HG02763 (cell line): ENCODE measurements around the gene TRAPPC5.

Experiments
- ATAC-seq: cut with Tn5 transposase; IDR thresholded peaks from one replicate; pipeline ENCODE4 v1.9.1; 2021; ENCODE audit warnings: mild to moderate bottlenecking, moderate library complexity; ENCODE audit not compliant: unreplicated experiment

Gene TRAPPC5

GRCh38 chr19:7674010-7675005, 6.3 kb upstream of the TRAPPC5 start:
- no peak for ATAC-seq

GRCh38 chr19:7676376-7676775, 4.3 kb upstream of the TRAPPC5 start:
- no peak for ATAC-seq

- no peak for ATAC-seq
Measured at GRCh38 chr19:7676854-7677253, 3.8 kb upstream of the TRAPPC5 start, which contains the start of gene MCEMP1. Gene MCEMP1, plus strand, starts transcription at chr19:7677090. Its CDS starts 31 bp downstream, at chr19:7677121.

GRCh38 chr19:7677669-7678311, 2.8 kb upstream of the TRAPPC5 start:
- no peak for ATAC-seq

GRCh38 chr19:7678971-7679751, 1.5 kb upstream of the TRAPPC5 start:
- ATAC-seq = no peak

- ATAC-seq = no peak
Measured at GRCh38 chr19:7679771-7680605, 645 bp upstream of the TRAPPC5 start.

DNA sequence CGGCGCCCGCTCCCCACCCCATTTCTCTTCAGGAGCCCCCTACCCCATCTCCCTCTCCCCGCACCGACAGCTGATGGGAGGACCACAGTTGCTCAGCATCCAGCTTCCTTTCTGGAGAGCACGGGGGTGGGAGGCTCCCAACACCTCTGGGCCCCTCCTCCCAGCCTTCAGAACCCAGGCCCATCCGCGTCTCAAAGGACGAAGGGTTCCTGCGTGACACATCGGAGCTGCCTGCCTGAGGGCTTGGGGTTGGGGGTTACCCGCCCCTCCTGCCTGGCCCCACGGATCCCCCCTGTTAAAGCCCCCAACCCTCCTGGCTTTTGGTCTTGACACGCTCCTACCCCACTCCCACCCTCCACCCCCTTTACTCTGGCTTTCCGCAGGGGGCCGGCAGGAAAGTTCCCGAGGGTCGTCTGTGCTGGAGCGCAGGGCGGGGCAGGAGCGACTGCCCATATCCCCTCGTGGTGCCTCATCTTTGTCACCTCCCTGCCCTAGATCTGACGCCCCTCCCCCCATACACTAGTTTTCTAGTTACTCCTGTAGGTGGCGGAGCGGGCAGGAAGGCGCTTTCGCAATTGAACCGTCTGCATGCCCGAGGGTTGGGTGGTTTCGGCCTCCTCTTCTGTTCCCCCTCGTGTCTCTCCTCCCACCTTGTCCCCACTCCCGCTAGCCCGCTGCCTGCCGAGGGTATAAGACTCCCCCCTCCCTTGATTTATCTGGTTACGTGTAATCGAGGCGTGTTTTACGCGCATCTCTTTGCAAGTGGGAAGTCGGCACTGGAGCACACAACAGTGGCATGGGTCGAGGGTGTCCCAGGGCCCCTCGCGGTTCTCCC, 924 bp downstream of the TRAPPC5 start:
- ATAC-seq = no peak

DNA sequence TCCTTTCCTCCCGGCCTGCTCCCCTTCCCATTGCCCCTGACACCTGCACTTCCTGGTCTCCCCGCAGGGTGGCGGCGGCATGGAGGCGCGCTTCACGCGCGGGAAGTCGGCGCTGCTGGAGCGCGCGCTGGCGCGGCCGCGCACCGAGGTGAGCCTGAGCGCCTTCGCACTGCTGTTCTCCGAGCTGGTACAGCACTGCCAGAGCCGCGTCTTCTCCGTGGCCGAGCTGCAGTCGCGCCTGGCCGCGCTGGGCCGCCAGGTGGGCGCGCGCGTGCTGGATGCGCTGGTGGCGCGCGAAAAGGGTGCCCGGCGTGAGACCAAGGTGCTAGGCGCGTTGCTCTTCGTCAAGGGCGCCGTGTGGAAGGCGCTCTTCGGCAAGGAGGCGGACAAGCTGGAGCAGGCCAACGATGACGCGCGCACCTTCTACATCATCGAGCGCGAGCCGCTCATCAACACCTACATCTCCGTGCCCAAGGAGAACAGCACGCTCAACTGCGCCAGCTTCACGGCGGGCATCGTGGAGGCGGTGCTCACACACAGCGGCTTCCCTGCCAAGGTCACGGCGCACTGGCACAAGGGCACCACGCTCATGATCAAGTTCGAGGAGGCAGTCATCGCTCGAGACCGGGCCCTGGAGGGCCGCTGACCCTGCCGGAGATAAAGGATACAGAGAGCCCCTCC, 1.7 kb downstream of the TRAPPC5 start:
- no peak for ATAC-seq

DNA sequence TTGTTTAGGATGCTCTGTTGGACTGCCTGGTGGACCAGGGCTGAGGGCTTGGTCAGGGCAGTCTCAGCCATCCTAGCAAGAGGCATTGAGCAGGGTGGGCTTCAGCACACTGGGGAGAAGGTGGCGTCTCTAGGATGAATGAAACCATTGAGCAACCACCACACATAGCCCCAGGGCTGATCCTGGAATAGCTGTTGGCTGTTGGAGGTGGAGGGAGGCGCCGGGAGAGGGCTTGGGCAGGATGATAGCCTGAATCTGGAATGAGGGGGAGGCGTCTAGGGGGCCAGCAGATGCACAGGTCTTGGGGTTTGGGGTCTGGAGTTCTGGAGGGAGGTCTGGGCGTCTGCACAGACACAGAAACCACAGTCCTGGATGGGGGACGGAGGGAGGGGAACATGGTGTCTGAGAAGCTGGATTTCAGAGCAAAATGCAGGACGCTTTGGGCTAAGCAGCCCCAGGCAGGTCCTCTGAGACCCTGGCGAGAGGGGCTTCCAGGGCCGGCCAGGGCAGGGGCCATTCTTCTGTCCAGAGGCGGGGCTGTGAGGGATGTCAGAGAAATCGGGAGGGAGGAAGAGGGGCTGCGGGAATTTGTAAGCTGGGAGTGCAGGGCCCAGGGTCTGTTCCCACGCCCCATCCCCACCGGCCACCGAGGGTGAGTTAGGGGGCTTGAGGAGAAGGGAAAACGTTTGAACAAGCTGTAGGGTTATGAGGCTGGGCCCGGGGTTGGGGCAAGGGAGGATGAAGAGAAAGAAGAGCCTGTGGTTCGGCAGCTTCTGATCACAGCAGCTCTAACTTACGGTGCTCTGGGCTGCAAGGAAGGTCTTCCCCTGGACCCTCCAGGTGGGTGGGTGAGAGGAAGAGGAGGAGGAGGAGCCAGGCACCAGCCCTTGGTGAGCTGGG, 5.2 kb downstream of the TRAPPC5 start:
- no peak for ATAC-seq

DNA sequence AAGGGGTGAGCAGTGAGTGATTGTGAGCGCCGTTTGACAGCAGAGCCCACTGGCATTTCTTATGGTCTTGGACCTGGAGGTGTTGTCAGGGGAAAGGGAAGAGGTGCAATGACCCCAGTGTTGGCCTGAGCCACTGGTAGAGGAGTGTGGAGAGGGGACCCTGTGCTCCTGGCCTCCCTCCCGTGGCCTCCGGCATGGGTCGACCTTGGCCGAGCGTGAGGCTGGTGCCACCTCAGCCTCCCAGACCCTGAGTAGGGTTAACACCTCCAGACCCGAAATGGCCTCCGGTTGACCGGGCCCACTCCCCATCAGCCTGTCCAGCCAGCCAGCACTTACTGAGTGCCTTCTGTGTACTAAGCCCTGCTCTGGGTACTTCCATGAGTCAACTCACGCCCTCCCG, 6.5 kb downstream of the TRAPPC5 start:
- ATAC-seq = no peak

DNA sequence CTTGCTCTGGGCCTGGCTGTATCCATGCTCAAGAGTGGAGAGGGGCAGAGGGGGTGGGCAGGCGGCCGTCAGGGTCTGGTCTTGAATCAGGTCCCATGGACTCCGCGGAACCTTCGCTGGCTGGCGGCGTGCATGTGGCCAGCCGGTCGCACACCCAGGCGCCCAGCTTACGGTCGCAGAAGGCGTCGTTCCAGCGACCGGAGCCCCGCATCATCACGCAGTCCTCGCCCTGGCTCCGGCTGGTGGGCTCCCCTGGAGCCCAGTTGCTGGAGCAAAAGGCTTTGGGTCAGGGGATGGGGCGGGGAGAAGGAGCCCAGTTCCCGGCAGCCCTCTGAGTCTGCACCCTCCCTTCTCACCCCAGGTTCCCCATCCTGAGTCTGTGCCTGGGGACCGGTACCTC, 8.5 kb downstream of the TRAPPC5 start:
- ATAC-seq = no peak

DNA sequence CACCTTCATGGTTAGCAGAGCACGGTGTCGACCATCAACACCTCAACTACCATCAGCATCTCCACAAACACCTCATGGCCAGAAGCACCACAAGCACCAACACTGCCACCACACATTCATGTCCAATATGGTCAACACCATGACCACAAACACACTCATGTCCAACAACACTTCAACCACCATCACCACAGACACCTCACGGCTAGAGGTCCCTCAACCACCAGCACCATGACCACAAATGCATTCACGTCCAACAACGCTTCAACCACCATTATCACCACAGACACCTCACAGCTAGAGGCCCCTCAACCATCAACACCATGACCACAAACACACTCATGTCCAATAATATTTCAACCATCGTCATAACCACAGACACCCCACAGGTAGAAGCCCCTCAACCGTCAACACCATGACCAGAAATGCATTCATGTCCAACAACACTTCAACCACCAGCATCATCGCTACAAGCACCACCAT, 10.2 kb downstream of the TRAPPC5 start:
- no peak for ATAC-seq

DNA sequence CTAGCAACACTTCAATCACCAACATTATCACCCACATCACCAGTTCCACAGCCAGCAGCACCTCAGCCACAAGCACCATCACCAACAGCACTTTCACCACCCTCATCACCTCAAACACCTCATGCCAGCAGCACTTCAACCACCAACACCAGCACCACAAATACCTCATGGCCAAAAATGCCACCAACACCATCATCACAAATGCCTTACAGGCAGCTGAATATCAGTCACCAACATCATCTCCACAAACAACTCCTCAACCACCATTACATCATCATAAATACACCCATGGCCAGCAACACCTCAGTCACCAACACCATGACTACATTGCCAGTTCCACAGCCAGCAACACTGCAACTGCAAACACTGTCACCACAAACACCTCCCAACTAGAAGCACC, 10.9 kb downstream of the TRAPPC5 start:
- no peak for ATAC-seq

DNA sequence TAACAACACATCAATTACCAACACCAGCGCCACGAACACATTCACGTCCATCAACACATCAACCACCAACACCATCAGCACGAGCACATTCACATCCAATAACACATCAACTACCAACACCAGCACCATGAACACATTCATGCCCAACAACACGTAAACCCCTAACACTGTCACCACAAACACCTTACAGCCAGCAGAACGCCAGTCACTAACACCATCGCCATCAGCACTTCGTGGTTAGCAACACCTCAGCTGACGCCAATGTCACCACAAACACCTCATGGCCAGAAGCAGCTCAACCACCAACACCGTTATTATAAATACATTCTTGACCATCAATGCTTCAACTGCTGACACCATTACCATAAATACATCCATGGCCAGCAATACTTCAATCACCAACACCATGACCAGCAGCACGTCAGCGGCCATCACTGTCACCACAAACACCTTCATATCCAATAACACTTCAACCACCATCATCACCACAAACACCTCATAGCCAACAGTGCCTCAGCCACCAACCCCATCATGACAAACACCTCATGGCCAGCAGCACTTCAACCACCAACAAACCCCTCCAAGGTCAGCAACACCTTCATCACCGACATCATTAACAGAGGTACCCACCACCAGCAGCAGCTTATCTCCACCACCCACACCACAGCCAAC, 11.9 kb downstream of the TRAPPC5 start:
- ATAC-seq = no peak

DNA sequence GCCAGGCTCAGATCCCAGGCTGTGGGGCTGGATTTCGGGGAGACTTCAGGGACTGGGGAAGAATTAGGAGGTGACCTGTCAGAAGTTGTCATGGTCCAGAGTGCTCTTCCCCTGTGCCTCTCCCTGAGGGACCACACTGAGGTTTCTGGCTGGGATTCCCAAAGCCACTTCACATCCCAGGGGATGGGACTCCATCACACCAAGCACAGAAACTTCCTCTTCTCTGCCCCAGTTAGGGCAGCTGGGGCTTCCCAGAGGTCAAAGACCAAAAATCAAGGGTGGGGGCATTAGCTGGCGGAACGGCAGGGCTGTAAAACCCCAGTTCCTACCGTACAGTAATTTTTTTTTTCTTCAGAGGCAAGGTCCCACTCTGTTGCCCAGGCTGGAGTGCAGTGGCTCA, 13.9 kb downstream of the TRAPPC5 start:
- no peak for ATAC-seq

DNA sequence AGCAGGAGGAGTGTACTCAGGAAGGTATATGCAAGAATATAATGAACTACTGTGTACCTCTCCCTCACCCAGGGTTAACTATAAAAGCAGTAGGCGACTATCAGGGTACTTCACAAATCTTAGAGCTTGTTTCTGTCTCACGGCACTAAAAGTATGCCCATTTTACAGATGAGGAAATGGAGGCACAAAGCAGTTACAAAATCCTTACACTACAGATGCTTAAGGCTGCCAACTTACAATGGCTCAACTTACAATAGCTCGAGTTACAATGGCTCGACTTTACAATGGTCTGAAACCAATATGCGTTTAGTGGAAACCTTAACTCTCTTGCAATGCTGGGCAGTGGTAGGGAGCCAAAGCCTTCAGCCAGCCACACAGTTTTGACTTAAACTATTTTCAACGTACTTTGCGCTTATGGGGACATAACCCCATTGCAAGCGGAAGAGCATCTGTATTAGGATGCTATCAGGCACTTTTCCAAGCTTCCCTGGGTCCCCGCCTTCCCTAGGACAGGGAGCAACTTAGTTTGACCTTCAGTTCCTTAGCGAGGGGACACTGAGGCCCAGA, 17.2 kb downstream of the TRAPPC5 start:
- no peak for ATAC-seq

DNA sequence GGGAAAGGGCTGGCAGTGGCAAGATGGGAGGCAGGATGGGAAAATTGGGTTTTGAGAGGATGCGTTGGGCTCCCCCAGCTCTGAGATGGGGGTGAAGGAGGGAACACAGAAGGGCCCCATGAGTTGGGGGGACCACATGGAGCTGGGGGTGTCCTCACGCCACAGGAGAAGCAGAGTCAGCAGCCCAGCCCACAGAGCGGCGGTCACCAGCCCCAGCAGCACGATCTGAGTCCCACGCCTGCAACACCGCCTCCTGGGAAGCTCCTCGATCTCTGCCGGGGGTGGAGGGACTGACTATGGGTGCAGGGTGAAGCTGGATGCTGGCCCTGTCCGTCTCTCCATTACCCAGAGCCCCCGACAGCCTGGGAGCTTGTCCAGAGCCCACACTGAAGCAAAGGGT, 17.9 kb downstream of the TRAPPC5 start:
- no peak for ATAC-seq
